ENCODE data around the gene MYL12A. TPM values are rescaled to one million over a fixed set of nuclear protein-coding genes. Genes with fewer than 3 reads are reported as not detected.

The MYL12A gene
- total and polyA plus RNA-seq, 12 donors, result 708 to 8,349 (median 3,626) TPM

GRCh38 chr18:3264362-3264761 is 16.8 kb downstream of the MYL12A start:
- intact Hi-C loops (cut with DNase I), result loop anchor here in 3 of 10 donors (5.0 kb wide), 3 partner anchors 188 to 338 kb away; partner anchors contain the start of gene TGIF1 (in 2 of the 3)
- H3K27me3 ChIP-seq, result no peaks in the 10 kb centered on the region
- ATAC-seq, result no peak
- WGBS, 2 donors, result 73 to 76% methylated on average over 2 of the region's 2 CpGs
- DNase-seq, result no peak
- H3K4me3 ChIP-seq, result peak overlapping the region in 5 of 10 donors; percentile 73 to 95 (median 86)
- no peaks in the 10 kb centered on the region for H3K9me3 ChIP-seq
- no peak overlapping the region for H3K27ac ChIP-seq
- peaks cover 0 to 8% (median 0%) of the 10 kb centered on the region in 9 donors for H3K36me3 ChIP-seq
- no peak for TF ChIP-seq CTCF (IDR thresholded peaks at IDR 0.05)
- peaks cover 9 to 80% (median 75%) of the 10 kb centered on the region in 9 donors for H3K4me1 ChIP-seq

GRCh38 chr18:3265564-3266033 is 18.0 kb downstream of the MYL12A start:
- ATAC-seq, result no peak
- no peak for DNase-seq
- intact Hi-C loops (cut with DNase I), result loop anchor here in 1 of 10 donors (5.0 kb wide), 1 partner anchor 187 kb away; the partner anchor contains the start of gene TGIF1
- TF ChIP-seq CTCF (IDR thresholded peaks at IDR 0.05), result no peak
- Histone ChIP-seq H3K4me1 (peaks cover 9 to 84% (median 78%) of the 10 kb centered on the region in 9 donors), H3K27me3 (no peaks in the 10 kb centered on the region), H3K27ac (peak overlapping the region in 2 of 10 donors; percentile 3 to 24), H3K36me3 (no peaks in the 10 kb centered on the region), H3K9me3 (no peaks in the 10 kb centered on the region), H3K4me3 (no peak overlapping the region)
- 69 to 78% methylated on average over 3 of the region's 3 CpGs for WGBS, 2 donors

- no peaks in the 10 kb centered on the region for H3K36me3 ChIP-seq
- H3K27me3 ChIP-seq, result no peaks in the 10 kb centered on the region
- peak overlapping the region in 4 of 10 donors; percentile 3 to 24 (median 6) for H3K27ac ChIP-seq
- no peak overlapping the region for H3K4me3 ChIP-seq
- TF ChIP-seq CTCF (IDR thresholded peaks at IDR 0.05), result no peak
- DNase-seq, result no peak
- H3K4me1 ChIP-seq, result peaks cover 9 to 84% (median 79%) of the 10 kb centered on the region in 9 donors
- intact Hi-C loops (cut with DNase I), result loop anchor here in 1 of 10 donors (5.0 kb wide), 1 partner anchor 186 kb away; the partner anchor contains the start of gene TGIF1
- 38 to 48% methylated on average over 7 of the region's 7 CpGs for WGBS, 2 donors
- no peaks in the 10 kb centered on the region for H3K9me3 ChIP-seq
- ATAC-seq, result peak in 1 of 8 donors; percentile 10
These were observed 18.5 kb downstream of the MYL12A start for GRCh38 chr18:3266062-3266608.

- Histone ChIP-seq H3K9me3 (no peaks in the 10 kb centered on the region), H3K4me1 (peaks cover 9 to 98% (median 81%) of the 10 kb centered on the region in 9 donors), H3K4me3 (no peak overlapping the region), H3K27ac (peak overlapping the region in 1 of 10 donors; percentile 57), H3K36me3 (peaks cover 0 to 10% (median 0%) of the 10 kb centered on the region in 9 donors), H3K27me3 (no peaks in the 10 kb centered on the region)
- TF ChIP-seq CTCF (IDR thresholded peaks at IDR 0.05), result no peak
- ATAC-seq (no peak), DNase-seq (no peak)
- intact Hi-C loops (cut with DNase I), result loop anchor here in 1 of 10 donors (5.0 kb wide), 1 partner anchor 184 kb away; the partner anchor contains the start of gene TGIF1
These were observed 20.7 kb downstream of the MYL12A start for GRCh38 chr18:3268306-3268705.

Data from heart right ventricle (tissue), 16 donors.